ENCODE measurements around the gene IMPG2. TPM values are rescaled to one million over a fixed set of nuclear protein-coding genes. Genes with fewer than 3 reads are reported as not detected.

IMPG2 gene
- total RNA-seq, 2 experiments from 2014 or later: 0.05 to 0.07 TPM

GRCh38 chr3:101270149-101270548, 50.2 kb downstream of the IMPG2 start:
- Mint-ChIP-seq H3K4me1 (ENCODE audit: low read depth) (no peaks in the 10 kb centered on the region), H3K9me3 (no peaks in the 10 kb centered on the region), H3K27ac (no peak overlapping the region), H3K36me3 (ENCODE audit: low read depth) (no peaks in the 10 kb centered on the region), H3K4me3 (no peak overlapping the region), H3K27me3 (ENCODE audit: low read depth) (no peaks in the 10 kb centered on the region)
- no peak for DNase-seq
- CTCF ChIA-PET: no interaction called here
- intact Hi-C loops (cut with micrococcal nuclease): no loop called here

GRCh38 chr3:101268971-101269671, 51.3 kb downstream of the IMPG2 start:
- DNase-seq: no peak
- CTCF ChIA-PET: no interaction called here

DNA sequence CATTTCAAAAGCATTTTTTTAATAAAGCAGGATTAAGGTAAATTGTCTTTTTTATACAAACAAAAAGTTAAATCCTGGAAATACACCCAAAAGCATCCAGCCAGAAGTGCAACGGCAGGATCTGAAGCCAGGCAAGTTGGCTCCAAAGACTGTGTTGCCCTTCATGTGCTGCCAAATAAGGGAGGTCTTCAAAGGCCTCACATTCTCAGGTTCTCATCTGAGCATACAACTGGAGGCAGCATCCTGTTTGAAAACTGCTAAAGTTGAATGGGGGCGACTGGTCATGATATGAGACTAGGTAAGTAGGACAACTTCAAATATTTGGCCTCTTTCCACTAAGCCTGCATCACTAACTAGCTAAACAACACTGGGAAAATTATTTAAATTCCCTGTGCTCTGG, 52.2 kb downstream of the IMPG2 start:
- CTCF ChIA-PET: no interaction called here
- Mint-ChIP-seq H3K36me3 (ENCODE audit: low read depth) (no peaks in the 10 kb centered on the region), H3K27ac (no peak overlapping the region), H3K9me3 (no peaks in the 10 kb centered on the region), H3K27me3 (ENCODE audit: low read depth) (no peaks in the 10 kb centered on the region), H3K4me3 (no peak overlapping the region), H3K4me1 (ENCODE audit: low read depth) (no peaks in the 10 kb centered on the region)
- no peak for DNase-seq
- intact Hi-C loops (cut with micrococcal nuclease): no loop called here

More at GRCh38 chr3:101268971-101269671, 51.3 kb downstream of the IMPG2 start:
- H3K4me1 Mint-ChIP-seq (ENCODE audit: low read depth): no peaks in the 10 kb centered on the region
- no peaks in the 10 kb centered on the region for H3K36me3 Mint-ChIP-seq (ENCODE audit: low read depth)
- H3K27me3 Mint-ChIP-seq (ENCODE audit: low read depth): no peaks in the 10 kb centered on the region
- intact Hi-C loops (cut with micrococcal nuclease): no loop called here
- no peaks in the 10 kb centered on the region for H3K9me3 Mint-ChIP-seq
- H3K27ac Mint-ChIP-seq: no peak overlapping the region
- H3K4me3 Mint-ChIP-seq: no peak overlapping the region

DNA sequence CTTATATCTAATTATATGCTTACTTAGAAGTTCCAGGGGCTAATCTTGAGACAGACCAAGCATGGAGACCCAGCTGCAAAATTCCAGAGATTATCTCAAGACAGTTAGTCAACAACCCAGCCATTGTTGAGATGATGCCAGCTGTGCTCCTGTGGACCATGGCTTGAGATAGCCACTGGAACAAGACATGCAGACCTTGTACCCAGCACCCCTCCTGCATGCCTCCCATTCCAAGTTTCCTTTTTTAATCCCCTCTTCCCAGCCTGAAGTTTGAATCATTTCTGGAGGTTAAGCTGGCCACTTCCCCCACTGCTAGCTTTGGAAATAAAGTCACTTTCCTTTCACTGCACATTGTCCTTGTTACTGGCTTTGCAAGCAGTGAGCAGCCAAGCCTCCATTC, 53.8 kb downstream of the IMPG2 start:
- no peaks in the 10 kb centered on the region for H3K36me3 Mint-ChIP-seq (ENCODE audit: low read depth)
- no peaks in the 10 kb centered on the region for H3K4me1 Mint-ChIP-seq (ENCODE audit: low read depth)
- H3K27ac Mint-ChIP-seq: no peak overlapping the region
- H3K27me3 Mint-ChIP-seq (ENCODE audit: low read depth): no peaks in the 10 kb centered on the region
- intact Hi-C loops (cut with micrococcal nuclease): no loop called here
- CTCF ChIA-PET: no interaction called here
- no peak for DNase-seq
- no peaks in the 10 kb centered on the region for H3K9me3 Mint-ChIP-seq
- no peak overlapping the region for H3K4me3 Mint-ChIP-seq

DNA sequence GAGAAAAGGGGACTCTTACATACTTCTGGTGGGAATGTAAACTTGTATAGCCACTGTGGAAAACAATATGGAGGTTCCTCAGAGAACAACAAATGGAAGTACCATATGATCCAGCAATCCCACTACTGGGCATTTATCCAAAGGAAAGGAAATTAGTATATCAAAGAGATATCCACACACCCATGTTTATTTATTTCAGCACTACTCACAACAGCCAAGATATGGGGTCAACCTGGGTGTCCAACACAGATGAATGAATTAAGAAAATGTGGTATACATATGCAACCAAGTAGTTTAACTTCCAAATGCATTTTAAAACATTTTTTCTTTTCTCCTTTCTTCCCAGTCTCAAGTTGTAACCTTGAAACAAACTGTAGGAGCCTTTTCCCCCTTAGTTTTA, 54.3 kb downstream of the IMPG2 start:
- H3K4me1 Mint-ChIP-seq (ENCODE audit: low read depth): no peaks in the 10 kb centered on the region
- H3K36me3 Mint-ChIP-seq (ENCODE audit: low read depth): no peaks in the 10 kb centered on the region
- no peaks in the 10 kb centered on the region for H3K9me3 Mint-ChIP-seq
- no peak overlapping the region for H3K4me3 Mint-ChIP-seq
- DNase-seq: no peak
- no peak overlapping the region for H3K27ac Mint-ChIP-seq
- no peaks in the 10 kb centered on the region for H3K27me3 Mint-ChIP-seq (ENCODE audit: low read depth)
- intact Hi-C loops (cut with micrococcal nuclease): no loop called here
- CTCF ChIA-PET: no interaction called here

GRCh38 chr3:101262393-101263240, 57.8 kb downstream of the IMPG2 start:
- CTCF ChIA-PET: no interaction called here
- Mint-ChIP-seq H3K36me3 (ENCODE audit: low read depth) (no peaks in the 10 kb centered on the region), H3K27me3 (ENCODE audit: low read depth) (no peaks in the 10 kb centered on the region), H3K4me3 (no peak overlapping the region), H3K27ac (no peak overlapping the region), H3K9me3 (no peaks in the 10 kb centered on the region), H3K4me1 (ENCODE audit: low read depth) (no peaks in the 10 kb centered on the region)
- intact Hi-C loops (cut with micrococcal nuclease): no loop called here
- no peak for DNase-seq

DNA sequence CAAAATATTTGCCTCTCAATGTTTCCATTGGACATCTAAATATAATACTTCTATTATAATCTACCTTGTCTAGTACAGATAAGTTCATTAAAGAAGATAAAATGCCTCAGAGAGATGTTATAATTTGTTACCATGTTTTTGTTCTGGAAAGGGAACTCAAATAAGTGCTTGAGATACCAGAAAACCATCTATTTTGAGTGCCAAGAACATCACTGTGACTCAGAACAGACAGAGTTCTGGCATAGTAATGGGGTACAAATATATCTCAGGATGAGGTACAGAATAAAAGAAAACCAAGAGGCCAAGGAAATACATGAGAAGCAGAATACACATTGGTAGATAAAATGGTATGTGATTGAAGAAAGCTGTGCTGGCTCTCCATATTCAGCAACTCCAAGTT, 58.9 kb downstream of the IMPG2 start:
- CTCF ChIA-PET: no interaction called here
- Mint-ChIP-seq H3K9me3 (no peaks in the 10 kb centered on the region), H3K27me3 (ENCODE audit: low read depth) (no peaks in the 10 kb centered on the region), H3K4me1 (ENCODE audit: low read depth) (no peaks in the 10 kb centered on the region), H3K4me3 (no peak overlapping the region), H3K27ac (no peak overlapping the region), H3K36me3 (ENCODE audit: low read depth) (no peaks in the 10 kb centered on the region)
- no peak for DNase-seq
- intact Hi-C loops (cut with micrococcal nuclease): no loop called here

GRCh38 chr3:101259485-101260341, 60.7 kb downstream of the IMPG2 start:
- intact Hi-C loops (cut with micrococcal nuclease): no loop called here
- no peaks in the 10 kb centered on the region for H3K27me3 Mint-ChIP-seq (ENCODE audit: low read depth)
- CTCF ChIA-PET: no interaction called here
- H3K4me1 Mint-ChIP-seq (ENCODE audit: low read depth): no peaks in the 10 kb centered on the region
- H3K9me3 Mint-ChIP-seq: no peaks in the 10 kb centered on the region
- DNase-seq: no peak
- no peaks in the 10 kb centered on the region for H3K36me3 Mint-ChIP-seq (ENCODE audit: low read depth)
- no peak overlapping the region for H3K4me3 Mint-ChIP-seq
- H3K27ac Mint-ChIP-seq: no peak overlapping the region

DNA sequence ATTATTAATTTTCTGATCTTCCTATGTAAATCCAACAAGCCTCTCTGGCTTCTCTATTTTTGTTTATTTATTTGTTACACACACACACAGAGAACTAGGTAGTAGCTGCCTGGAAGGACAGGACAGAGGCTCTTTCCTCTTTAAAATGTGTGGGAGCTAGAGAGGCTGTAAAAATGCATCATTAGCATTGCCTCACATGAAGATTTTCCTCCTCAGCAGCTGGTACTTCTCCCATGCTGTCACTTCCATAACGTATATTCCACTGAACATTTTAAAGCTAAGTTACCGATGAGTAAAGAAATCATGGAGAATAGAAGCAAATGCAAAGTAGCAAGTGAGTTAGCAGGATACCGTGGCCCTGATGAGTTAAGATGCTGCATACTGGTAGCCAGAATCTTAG, 63.9 kb downstream of the IMPG2 start:
- no peaks in the 10 kb centered on the region for H3K9me3 Mint-ChIP-seq
- DNase-seq: no peak
- no peak overlapping the region for H3K27ac Mint-ChIP-seq
- no peaks in the 10 kb centered on the region for H3K36me3 Mint-ChIP-seq (ENCODE audit: low read depth)
- H3K27me3 Mint-ChIP-seq (ENCODE audit: low read depth): no peaks in the 10 kb centered on the region
- CTCF ChIA-PET: interaction anchor here (1.1 kb wide), 1 partner anchor 187 kb away, joined by 3 read pairs; no protein-coding TSS in a partner anchor
- H3K4me1 Mint-ChIP-seq (ENCODE audit: low read depth): no peaks in the 10 kb centered on the region
- intact Hi-C loops (cut with micrococcal nuclease): no loop called here
- H3K4me3 Mint-ChIP-seq: no peak overlapping the region

GRCh38 chr3:101255441-101255840, 64.9 kb downstream of the IMPG2 start:
- H3K27ac Mint-ChIP-seq: no peak overlapping the region
- H3K9me3 Mint-ChIP-seq: no peaks in the 10 kb centered on the region
- intact Hi-C loops (cut with micrococcal nuclease): no loop called here

DNA sequence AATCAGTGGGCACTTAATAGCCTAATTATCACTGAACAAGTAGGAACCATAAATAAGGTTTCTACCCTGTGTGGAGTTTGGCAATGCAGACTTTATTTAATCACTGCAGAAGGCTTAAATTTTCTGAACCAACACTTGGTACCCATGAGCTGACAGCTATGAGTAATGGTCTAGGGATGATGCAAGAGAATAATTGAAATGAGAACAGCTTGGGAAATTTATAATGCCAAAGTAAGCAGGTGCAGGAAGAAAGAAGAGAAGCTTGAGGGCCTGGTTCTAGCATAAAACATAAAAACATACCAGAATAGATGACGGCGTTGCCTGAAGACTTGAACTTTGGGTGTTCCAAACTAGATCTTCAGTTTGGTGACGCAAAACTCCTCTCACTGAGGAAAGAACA, 67.0 kb downstream of the IMPG2 start:
- H3K27ac Mint-ChIP-seq: no peak overlapping the region
- no peak for DNase-seq
- peaks cover 5% of the 10 kb centered on the region for H3K4me1 Mint-ChIP-seq (ENCODE audit: low read depth)
- no peaks in the 10 kb centered on the region for H3K36me3 Mint-ChIP-seq (ENCODE audit: low read depth)
- no peaks in the 10 kb centered on the region for H3K9me3 Mint-ChIP-seq
- intact Hi-C loops (cut with micrococcal nuclease): no loop called here
- H3K4me3 Mint-ChIP-seq: no peak overlapping the region
- CTCF ChIA-PET: no interaction called here
- no peaks in the 10 kb centered on the region for H3K27me3 Mint-ChIP-seq (ENCODE audit: low read depth)

More at GRCh38 chr3:101255441-101255840, 64.9 kb downstream of the IMPG2 start:
- no peak for DNase-seq
- Mint-ChIP-seq H3K27me3 (ENCODE audit: low read depth) (no peaks in the 10 kb centered on the region), H3K36me3 (ENCODE audit: low read depth) (no peaks in the 10 kb centered on the region), H3K4me1 (ENCODE audit: low read depth) (no peaks in the 10 kb centered on the region), H3K4me3 (no peak overlapping the region)
- CTCF ChIA-PET: no interaction called here

GRCh38 chr3:101252945-101253344, 67.4 kb downstream of the IMPG2 start:
- CTCF ChIA-PET: interaction anchor here (1.1 kb wide), 1 partner anchor 153 kb away, joined by 3 read pairs; no protein-coding TSS in a partner anchor
- Mint-ChIP-seq H3K36me3 (ENCODE audit: low read depth) (no peaks in the 10 kb centered on the region), H3K4me1 (ENCODE audit: low read depth) (peaks cover 5% of the 10 kb centered on the region), H3K27ac (no peak overlapping the region), H3K4me3 (no peak overlapping the region), H3K9me3 (no peaks in the 10 kb centered on the region), H3K27me3 (ENCODE audit: low read depth) (no peaks in the 10 kb centered on the region)
- intact Hi-C loops (cut with micrococcal nuclease): no loop called here
- DNase-seq: no peak

Measured in activated naive CD4-positive, alpha-beta T cell treated with anti-CD3 and anti-CD28 coated beads for 36 hours (primary cell).